ENCODE results near the gene FCER2. TPM values are rescaled to one million over a fixed set of nuclear protein-coding genes. Genes with fewer than 3 reads are reported as not detected.

FCER2 gene
- total RNA-seq, 1 donor from 2014 or later, result not detected

DNA sequence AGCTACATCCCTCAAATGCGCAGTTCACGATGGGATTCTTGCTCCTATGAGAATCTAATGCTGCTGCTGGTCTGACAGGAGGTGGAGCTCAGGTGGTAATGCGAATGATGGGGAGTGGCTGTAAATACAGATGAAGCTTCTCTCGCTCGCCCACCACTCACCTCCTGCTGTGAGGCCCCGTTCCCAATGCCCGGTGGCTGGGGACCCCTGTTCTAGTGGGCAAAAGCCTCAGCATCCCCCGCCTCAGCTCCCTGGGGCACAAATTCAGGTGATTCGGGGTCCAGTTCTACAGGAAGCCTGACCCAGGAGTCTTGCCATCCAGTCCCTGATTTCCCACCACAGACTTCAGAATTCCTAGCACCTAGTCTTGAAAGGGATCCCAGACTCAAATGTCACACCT, 29.4 kb downstream of the FCER2 start:
- no peak for DNase-seq
- TF ChIP-seq, protein P1, sequence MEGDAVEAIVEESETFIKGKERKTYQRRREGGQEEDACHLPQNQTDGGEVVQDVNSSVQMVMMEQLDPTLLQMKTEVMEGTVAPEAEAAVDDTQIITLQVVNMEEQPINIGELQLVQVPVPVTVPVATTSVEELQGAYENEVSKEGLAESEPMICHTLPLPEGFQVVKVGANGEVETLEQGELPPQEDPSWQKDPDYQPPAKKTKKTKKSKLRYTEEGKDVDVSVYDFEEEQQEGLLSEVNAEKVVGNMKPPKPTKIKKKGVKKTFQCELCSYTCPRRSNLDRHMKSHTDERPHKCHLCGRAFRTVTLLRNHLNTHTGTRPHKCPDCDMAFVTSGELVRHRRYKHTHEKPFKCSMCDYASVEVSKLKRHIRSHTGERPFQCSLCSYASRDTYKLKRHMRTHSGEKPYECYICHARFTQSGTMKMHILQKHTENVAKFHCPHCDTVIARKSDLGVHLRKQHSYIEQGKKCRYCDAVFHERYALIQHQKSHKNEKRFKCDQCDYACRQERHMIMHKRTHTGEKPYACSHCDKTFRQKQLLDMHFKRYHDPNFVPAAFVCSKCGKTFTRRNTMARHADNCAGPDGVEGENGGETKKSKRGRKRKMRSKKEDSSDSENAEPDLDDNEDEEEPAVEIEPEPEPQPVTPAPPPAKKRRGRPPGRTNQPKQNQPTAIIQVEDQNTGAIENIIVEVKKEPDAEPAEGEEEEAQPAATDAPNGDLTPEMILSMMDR (IDR thresholded peaks at IDR 0.05; ENCODE audit: partially characterized antibody, unreplicated experiment), result no peak
- H3K36me3 Mint-ChIP-seq (ENCODE audit: unreplicated experiment), result peaks cover 10% of the 10 kb centered on the region
- H3K9me3 Mint-ChIP-seq (ENCODE audit: unreplicated experiment), result no peaks in the 10 kb centered on the region
- H3K4me3 Mint-ChIP-seq (ENCODE audit: unreplicated experiment), result no peak overlapping the region
- H3K4me1 Mint-ChIP-seq (ENCODE audit: low read depth, unreplicated experiment), result peaks cover 4% of the 10 kb centered on the region
- no peak overlapping the region for H3K27ac Mint-ChIP-seq (ENCODE audit: unreplicated experiment)
- H3K27me3 Mint-ChIP-seq (ENCODE audit: unreplicated experiment), result peaks cover 13% of the 10 kb centered on the region

DNA sequence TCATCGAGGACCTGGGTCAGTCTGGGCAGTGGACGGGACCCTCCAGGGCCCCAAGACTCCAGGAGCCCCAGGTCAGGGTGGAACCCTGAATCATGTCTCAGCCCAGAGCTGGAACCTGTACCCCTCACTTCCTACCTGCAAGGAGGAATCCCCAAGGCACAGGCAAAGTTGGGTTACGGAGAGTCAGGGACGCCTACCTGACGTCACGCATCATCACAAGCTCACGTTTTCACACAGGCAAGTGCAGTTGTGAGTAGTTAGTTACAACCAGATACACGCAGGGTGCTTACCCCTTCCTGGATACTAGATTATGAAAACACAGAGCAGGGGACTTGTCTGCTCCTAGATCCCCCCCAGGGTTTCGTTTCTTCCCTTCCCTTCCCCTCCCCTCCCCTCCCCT, 31.1 kb downstream of the FCER2 start:
- H3K36me3 Mint-ChIP-seq (ENCODE audit: unreplicated experiment), result peaks cover 10% of the 10 kb centered on the region
- peaks cover 4% of the 10 kb centered on the region for H3K4me1 Mint-ChIP-seq (ENCODE audit: low read depth, unreplicated experiment)
- peak overlapping the region; percentile 75 for H3K4me3 Mint-ChIP-seq (ENCODE audit: unreplicated experiment)
- no peak overlapping the region for H3K27ac Mint-ChIP-seq (ENCODE audit: unreplicated experiment)
- H3K27me3 Mint-ChIP-seq (ENCODE audit: unreplicated experiment), result peaks cover 14% of the 10 kb centered on the region
- DNase-seq, result no peak
- H3K9me3 Mint-ChIP-seq (ENCODE audit: unreplicated experiment), result no peaks in the 10 kb centered on the region
- TF ChIP-seq, protein P1 (IDR thresholded peaks at IDR 0.05; ENCODE audit: partially characterized antibody, unreplicated experiment), result no peak

DNA sequence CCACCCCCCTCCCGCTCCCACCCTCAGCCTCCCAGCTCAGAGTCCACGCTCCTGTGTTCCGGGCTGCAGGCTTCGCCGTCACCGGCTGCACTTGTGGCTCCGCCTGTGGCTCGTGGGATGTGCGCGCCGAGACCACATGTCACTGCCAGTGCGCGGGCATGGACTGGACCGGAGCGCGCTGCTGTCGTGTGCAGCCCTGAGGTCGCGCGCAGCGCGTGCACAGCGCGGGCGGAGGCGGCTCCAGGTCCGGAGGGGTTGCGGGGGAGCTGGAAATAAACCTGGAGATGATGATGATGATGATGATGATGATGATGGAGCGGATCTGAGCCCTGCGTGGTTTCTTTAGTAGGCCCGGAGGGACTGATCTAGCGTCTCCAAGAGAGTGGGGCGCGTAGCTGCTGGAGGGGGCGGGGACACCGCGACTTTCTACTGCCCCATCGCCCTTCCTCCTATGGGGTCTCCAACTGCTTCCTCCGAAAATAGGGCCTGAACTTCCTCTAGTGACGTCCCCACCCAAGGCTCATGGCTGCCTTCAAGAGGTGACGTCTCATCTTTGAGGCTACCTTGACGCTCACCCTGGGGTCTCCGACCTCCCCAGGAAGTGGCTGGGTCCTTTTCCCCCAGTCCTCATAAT, 31.7 kb downstream of the FCER2 start:
- Mint-ChIP-seq H3K9me3 (ENCODE audit: unreplicated experiment) (no peaks in the 10 kb centered on the region), H3K36me3 (ENCODE audit: unreplicated experiment) (peaks cover 10% of the 10 kb centered on the region), H3K4me1 (ENCODE audit: low read depth, unreplicated experiment) (peaks cover 4% of the 10 kb centered on the region), H3K27me3 (ENCODE audit: unreplicated experiment) (peaks cover 14% of the 10 kb centered on the region), H3K4me3 (ENCODE audit: unreplicated experiment) (peak overlapping the region; percentile 75), H3K27ac (ENCODE audit: unreplicated experiment) (no peak overlapping the region)
- peak; percentile 54 for DNase-seq
- TF ChIP-seq, protein P1 (IDR thresholded peaks at IDR 0.05; ENCODE audit: partially characterized antibody, unreplicated experiment), result no peak

DNA sequence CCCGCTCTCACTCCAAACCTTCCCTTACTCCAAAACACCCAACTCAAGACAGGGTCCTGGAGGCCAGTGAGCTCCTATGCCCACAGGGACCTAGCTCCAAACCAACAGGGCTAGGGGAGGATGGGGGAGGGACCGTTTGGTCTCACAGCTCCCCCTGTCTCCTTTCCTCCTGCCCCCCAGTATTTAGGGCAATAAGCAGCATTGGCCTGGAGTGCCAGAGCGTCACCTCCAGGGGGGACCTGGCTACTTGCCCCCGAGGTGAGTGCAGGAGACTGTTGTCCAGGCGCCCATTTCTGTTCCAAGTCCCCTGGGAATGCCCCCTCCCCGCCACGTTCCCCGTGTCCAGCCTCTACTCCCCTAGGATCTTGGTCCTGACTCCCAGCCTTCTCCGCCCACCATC, 32.3 kb downstream of the FCER2 start:
- TF ChIP-seq, protein P1 (IDR thresholded peaks at IDR 0.05; ENCODE audit: partially characterized antibody, unreplicated experiment), result no peak
- Mint-ChIP-seq H3K36me3 (ENCODE audit: unreplicated experiment) (peaks cover 9% of the 10 kb centered on the region), H3K27me3 (ENCODE audit: unreplicated experiment) (peaks cover 14% of the 10 kb centered on the region), H3K4me1 (ENCODE audit: low read depth, unreplicated experiment) (peaks cover 4% of the 10 kb centered on the region), H3K27ac (ENCODE audit: unreplicated experiment) (no peak overlapping the region), H3K4me3 (ENCODE audit: unreplicated experiment) (peak overlapping the region; percentile 80), H3K9me3 (ENCODE audit: unreplicated experiment) (no peaks in the 10 kb centered on the region)
- DNase-seq, result no peak

DNA sequence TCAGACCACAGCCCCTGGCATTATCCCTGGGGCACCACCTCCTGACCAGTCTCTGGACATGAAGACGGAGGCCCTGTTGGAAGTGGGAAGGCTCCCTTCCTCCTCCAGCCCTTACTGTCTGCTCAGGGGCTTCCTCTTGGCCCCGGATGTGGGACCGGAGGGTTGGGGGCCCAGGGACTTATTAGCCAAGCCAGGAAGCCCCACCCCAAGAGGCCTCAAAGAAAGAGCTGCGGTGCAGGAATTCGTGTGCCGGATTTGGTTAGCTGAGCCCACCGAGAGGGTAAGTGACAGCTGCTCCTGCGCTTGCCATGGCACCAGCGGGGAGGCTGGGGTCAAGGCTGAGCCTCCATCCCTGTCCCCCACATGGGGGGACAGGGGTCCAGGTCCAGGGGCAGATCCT, 33.1 kb downstream of the FCER2 start, which contains the start of gene RETN:
TSS of gene RETN (plus strand) at position 208 of the 400 bp plus-strand sequence. CDS start 278 bp downstream, outside the sequence.
- no peak for DNase-seq
- Mint-ChIP-seq H3K27ac (ENCODE audit: unreplicated experiment) (no peak within 1 kb of the TSS), H3K36me3 (ENCODE audit: unreplicated experiment) (peaks cover under 1% of the 10 kb centered on the region), H3K4me3 (ENCODE audit: unreplicated experiment) (peak within 1 kb of the TSS; percentile 80), H3K4me1 (ENCODE audit: low read depth, unreplicated experiment) (peaks cover 4% of the 10 kb centered on the region), H3K9me3 (ENCODE audit: unreplicated experiment) (no peaks in the 10 kb centered on the region), H3K27me3 (ENCODE audit: unreplicated experiment) (peaks cover 14% of the 10 kb centered on the region)
- TF ChIP-seq, protein P1 (IDR thresholded peaks at IDR 0.05; ENCODE audit: partially characterized antibody, unreplicated experiment), result no peak
